EH (cell line): ENCODE results near the gene ENGASE.

Experiments used
- DNase-seq: peaks from one replicate; pipeline ENCODE4 v3.0.0-alpha.2; 2015; ENCODE audit warnings: low read depth

Gene ENGASE

DNA sequence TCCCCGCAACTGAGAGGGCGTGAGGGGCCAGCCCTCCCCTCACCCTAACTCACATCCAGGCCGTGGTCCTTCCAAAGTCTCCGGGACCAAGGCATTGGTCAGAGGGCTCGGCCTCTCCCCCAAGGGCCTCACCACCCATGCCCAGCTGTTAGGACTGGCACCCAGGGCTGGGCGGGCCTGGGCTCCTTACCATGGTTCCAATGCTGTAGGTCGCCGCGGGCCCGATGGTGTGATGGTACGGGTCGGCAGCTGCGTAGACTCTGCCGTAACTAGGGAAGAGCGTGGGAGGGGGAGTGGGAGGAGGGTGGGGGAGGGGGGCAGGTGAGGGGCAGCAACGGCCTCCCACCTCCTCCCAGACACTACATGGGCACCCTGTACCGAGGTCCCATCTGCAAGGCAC lies 19.6 kb downstream of the ENGASE start:
- DNase-seq = no peak

DNA sequence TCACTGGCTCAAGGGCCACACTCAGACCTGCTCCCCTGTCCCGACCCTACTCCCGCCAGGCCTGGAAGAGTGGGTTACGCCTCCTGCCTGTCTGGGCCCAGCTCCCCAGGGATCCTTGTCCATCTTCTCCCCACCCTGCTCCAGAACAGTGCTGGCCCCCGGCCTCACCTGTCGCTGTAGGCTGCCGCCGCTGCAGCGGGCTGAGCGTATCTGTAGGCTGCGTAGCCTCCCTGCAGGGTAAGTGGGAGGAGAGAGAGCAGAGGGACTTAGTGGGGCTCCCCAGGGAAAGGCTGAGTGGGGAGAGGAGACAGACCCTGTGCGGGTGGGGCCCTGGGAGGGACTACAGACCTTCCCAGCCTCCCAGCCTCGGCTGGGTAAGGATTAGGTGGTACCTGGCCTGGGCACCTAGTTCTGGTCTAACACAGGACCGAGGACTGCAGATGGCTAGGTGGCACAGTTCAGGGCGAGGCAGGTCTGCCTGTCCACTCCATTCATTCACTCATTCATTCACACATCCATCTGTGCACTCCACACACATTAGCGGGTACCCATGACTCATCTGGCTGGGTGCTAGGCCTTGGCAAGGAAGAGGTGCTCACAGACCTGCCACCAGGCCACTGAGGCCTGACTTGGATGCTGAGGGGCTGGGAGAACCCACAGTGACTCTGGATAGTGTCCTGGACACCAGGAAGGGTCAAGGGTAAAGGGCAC lies 20.9 kb downstream of the ENGASE start:
- no peak for DNase-seq

DNA sequence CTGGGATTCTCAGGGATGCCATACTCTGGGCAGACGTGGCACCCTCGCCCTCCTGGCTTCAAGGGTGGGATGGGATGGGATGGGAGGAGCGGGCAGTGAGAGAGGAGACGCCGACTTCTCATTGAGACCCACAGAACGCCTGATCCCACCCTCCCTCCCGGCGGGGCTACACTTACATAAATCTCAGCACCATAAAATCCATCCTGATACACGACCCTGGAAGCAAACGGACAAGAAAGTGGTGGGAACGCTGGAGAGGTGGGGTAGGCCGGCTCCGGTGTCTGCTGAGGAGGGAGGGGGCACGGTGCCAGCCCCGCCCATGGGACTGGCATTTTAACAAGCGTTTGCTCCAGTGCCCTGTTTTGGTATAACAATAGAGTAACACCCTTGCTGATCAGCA lies 21.9 kb downstream of the ENGASE start:
- DNase-seq = no peak

DNA sequence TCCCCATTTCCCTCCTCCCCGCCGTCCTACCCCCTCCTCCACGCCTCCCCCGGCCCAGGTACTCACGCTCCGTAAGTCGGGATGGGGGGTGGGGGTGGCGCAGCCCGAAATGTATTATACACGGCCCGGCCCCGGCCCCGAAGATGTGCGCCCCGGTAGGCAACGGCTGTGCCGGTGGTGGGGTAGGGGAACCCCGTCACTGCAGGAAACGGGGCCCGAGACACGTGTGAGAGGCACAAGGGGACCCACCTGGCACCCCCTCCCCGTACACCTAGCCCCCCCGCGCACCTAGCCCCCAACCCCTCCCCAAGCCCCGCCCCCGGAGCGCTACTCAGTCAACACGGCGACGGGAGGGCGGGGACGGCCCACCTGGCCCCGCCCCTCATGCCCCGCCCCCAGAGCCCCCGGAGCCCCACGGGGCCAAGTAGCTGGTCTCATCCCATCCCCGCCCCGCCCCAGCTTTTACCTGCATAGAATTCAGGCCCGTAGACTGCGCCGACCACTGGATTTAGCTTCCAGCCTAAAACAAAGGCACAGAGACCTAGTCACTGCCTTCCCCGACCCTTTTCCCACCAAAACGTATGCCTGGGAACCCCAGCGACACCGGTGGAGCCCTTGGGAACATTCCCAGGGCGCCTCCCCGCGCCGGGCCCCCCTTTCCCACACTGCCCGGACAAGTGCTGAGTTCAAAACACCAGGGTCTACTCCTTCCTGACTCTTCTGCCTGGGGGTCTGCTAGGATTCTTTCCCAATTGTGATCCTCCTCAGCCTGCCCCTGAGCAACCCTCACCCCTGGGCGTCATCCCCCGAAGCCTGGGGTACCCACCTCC lies 22.8 kb downstream of the ENGASE start:
- DNase-seq = no peak

DNA sequence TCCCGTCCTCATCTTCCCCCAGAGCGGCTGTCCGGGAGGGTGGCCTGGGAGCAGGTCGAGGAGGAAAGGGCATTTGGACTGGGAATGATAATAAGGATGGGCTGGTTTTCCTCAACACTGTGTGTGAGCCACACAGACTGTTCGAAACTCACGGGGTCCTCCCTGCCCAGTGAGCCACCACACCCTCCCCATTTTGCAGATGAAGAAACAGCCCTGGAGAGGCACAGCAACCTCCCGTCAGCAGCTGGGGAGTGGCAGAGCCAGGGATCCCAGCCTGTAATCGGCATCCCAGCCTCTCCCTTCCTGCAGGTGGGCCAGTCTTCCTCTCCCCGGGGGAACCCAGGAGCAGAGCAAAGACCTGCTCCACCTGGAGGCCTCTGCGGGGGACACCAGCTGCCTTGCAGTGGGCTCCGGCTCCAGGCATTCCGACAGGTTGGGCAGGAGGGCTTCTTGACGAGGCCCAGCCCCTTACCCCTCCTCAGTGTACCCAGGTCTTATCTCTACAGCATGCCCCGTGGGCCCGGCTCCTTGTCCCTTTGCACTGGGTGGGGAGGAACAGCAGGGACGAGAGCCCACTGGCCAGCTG lies 23.8 kb downstream of the ENGASE start:
- DNase-seq = no peak

DNA sequence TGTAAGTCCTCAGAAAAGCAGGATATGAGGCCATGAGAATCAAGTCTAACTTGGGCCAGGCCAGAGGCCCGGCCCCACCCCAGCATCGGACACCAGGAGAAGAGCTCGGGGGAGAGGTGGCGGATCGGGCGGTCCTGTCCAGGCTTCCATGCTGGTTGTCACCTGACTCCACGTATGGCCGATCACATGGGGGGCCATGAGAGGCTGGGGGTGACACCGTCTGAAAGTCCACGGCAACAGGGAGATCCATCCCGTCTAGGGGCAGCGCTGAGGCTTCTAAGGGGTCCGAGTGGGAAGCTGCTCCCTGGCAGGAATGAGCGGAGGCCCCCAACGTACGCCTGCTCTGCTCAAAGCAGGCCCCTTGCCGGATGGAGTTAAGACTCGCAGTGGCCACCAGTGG lies 25.8 kb downstream of the ENGASE start:
- no peak for DNase-seq

DNA sequence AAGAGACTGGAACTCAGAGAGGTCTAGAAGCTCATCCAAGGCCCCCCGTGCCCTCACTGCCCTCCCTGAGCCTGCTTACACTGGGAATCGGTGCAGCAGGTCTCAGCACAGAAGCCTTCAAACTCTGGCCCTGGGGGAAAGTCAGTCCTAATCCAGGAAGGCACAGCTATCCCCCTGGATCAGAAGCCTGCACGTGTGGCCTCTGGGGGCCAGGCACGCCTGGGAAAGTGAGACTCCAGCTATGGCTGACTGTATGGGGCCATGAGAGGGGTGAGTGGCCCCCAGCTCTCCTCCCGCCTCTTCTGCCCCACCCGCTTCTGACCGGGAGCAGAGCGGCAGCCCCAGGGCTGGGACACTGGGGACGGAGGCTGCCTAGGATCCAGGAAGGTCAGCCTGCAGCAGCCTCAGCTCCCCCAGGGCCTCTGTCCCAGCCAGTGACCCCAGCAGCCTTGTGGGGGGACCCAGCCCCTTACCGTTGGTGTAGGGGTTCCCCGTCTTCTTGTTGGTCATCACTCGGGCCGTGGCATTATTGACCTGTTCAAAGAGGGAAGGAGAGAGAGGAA lies 26.6 kb downstream of the ENGASE start:
- no peak for DNase-seq

DNA sequence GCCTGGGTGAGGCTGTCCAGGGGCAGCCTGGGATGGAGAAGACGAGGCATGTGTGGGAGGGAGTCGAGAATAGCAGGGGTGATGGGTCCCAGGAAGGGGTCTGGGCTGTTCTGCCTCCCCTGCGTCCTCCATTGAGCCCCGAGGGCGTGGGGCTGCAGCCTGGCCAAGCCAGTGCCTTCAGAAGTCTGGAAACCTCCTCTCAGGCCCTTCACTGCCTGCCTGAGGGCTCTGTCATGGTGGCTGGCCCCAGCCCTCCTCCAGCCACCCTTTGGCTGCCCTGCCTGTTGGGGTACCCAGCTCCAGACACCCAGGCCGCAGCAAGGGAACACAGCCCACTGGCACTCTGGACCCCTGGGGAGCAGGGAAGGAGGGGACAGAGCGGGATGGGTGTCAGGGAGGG lies 27.6 kb downstream of the ENGASE start:
- DNase-seq = no peak

DNA sequence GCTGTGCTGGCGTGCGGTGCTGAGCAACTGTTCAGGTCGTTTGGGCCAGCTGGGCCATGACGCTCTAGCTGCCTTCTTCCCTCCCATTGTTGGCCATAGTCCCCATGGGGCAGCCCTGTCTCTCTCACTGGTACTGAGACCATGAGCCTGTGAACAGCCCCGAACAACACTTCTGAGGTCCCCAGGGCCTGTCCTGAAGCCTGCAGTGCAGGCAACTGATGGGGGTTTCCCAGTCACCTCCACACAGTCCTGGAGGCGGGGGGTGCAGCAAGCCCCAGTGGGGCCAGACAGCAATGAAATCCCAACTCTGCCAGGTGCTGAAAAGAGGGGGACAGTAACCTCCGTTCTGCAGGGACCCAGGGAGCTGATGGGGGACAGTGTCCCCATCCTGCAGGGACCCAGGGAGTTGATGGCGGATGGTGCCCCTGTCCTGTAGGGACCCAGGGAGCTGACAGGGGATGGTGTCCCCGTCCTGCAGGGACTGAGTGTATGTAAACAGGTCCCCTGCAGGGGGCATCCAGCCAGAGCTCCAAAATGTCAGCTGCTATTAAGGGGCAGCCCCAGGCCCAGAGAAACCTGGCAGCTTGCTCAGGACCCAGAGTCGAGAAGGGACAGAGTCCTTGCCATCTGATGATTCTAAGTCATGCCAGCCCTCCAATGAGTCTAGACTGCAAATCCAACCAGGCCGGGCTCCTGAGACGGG lies 30.4 kb downstream of the ENGASE start:
- DNase-seq = no peak

DNA sequence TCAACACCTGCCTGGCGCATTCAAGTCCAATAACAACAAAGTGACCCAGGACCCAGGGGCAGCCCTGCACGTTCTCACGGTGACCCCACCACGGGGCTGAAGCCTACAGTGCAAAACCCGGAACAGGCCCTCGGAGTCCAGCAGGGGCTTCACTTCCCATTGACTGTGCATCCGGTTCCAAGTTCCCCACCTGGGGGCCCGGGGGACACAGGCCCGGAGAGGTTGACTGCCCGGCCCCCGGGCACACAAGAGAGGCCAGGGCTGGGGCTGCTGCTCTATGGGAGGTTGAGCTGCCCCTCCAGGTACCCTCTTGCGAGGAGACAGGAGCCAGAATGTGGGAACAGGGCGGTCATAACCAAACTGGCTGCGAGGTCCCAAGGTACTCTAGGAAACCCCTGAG lies 31.3 kb downstream of the ENGASE start:
- DNase-seq = no peak

DNA sequence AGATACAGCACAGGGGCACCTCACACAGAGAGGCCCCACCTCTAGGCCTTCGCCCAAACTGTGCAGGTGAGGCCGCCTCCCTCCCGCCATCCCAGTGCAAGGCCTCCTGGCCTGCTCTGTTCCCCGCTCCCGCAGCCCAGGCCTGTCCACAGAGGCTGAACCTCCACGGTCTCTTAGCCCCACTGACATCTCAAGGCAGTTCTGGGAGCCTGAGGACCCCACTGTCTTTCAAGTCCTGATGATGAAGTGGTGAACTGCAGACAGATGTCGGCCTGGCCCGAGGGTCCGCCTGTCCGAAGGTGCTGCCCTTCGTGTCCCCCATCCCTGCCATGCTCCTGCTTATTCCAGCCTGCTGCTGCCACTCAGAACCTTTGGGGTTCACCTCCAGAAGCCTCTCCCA lies 32.3 kb downstream of the ENGASE start:
- no peak for DNase-seq

DNA sequence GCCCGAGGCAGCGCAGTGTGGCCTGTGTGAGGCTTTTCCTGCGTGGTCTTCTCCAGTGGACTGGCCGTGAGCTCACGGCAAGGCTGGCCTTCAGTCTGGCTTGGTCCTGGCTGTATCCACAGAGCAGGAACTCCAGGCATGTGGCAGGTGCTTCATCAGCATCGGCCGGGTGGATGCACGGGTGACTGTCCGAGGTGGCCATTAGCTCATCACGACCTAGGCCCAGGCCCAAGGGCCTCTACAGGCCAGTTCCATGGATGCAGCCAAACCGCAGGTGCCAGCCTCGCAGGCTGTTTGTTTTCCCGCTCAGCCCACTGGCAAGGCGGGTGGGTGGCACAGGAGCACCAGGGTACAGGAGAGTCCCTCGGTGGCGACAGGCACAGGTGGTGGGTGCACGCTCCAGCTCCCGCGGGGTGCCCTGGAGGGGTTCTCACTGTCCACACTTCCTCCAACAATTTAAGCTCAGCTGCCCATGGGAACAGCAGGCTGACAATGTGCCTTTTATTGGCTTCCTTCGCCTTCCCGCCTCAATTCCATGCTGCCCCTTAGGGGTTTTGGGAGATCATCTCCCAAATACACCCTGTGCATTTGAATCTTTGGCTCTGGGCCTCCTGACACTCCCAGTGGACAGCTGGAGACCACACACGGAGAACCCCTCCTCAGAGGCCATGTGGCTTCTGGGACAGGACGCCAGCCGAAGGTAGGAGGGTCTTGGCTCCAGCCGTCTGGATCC lies 33.0 kb downstream of the ENGASE start:
- DNase-seq = no peak

DNA sequence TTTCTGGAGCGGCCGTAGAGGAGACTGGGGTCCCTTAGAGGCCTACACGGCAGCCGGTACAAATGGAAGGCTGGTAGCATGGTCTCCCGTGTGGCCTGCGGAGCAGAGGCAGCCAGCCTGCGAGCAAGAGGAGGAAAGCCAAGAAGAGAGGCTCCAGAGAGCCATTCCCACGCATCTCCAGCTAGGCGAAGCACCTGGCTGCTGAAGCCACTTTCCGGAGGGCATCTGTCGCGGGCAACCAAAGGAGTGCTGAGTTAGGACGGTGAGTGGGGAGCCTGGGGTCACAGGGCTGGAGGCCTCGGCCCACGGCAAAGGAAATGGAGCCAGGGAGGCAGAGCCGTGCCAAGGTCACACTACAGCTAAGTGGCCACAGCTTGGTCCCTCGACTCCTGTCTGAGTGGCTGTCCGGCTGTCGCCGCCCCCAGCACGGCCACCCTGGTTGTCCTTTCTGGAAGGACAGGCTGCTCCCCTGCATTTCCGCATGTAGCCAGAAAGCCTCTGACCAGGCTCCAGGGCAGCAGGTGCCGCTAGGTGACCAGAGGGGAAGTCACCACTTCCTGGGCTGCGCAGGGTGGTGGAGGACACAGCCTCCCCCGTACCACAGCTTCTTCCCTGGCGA lies 33.7 kb downstream of the ENGASE start:
- DNase-seq = no peak

DNA sequence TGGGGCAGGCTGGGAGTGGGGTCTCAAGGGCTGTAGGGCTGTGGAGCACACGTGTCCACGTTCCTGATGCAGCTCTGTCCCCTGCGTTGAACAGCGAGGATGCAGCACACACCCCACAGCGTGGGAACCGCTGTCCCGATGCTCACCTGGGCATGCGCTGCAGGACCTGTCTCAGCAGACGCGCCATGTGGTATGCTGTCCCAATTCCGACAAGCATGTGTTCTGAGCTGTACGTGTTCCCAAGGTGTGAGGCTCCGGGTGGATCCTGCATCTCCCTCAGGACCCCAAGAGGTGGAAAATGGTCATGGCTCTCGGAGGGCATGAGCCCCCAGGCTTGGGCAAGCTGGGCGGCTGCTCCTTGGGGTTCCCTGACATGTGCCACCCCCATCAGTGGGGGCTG lies 34.2 kb downstream of the ENGASE start:
- no peak for DNase-seq

DNA sequence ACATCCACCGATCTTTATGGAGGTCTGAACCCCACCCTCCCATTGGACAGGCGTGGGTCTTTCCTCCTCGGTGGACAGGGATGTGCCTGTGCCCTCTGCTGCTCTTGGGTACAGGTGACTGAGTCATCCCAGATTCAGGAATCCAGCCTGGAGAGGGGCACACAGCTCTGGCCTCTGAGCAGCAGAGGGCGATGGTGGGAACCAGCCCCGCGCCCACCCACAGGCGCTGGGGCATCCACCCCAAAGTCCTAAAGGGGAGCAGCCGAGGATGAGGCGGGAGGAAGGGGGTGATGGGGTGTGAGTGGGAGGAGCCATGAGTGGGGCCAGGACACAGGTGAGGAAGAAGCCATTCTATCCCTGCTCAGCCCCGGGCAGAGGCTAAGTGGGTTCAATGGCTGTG lies 35.0 kb downstream of the ENGASE start:
- no peak for DNase-seq

DNA sequence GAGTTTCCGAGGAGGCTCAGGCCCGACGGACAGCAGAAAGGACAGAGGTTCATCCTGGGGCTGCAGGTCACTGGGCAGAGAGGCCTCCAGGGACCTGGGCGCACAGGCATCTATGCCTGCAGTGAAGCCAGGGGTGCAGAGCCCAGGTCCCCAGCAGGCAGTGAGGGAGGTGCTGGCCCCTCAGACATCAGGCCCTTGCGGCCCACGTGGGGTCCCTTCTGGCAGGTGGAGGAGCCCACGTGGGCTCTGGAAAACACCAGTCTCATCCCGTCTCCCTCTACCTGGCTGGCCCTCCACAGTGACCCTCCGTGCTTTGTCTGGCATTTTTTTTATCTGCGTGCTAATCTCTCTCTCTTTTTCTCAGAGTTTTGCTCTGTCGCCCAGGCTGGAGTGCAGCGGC lies 36.5 kb downstream of the ENGASE start:
- no peak for DNase-seq

DNA sequence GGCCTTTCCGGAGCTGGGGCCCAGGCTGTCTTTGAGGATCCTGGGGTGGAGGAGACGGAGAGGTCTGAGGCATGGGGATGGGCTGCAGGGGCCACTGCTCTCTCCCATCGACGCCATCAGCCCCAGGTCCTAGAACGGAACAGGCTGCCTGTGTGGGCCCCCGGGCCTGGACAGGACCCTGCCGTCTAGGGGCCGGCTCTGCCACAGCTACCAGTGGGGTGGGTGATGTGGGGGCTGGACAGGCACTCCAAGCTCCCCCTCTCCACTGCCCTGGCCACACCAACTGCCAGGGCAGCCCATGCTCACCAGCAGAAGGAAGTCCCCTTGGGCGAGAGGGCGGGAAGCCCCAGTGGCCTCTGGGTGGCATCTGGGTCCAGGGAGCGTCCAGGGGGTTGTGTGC lies 37.8 kb downstream of the ENGASE start:
- no peak for DNase-seq

DNA sequence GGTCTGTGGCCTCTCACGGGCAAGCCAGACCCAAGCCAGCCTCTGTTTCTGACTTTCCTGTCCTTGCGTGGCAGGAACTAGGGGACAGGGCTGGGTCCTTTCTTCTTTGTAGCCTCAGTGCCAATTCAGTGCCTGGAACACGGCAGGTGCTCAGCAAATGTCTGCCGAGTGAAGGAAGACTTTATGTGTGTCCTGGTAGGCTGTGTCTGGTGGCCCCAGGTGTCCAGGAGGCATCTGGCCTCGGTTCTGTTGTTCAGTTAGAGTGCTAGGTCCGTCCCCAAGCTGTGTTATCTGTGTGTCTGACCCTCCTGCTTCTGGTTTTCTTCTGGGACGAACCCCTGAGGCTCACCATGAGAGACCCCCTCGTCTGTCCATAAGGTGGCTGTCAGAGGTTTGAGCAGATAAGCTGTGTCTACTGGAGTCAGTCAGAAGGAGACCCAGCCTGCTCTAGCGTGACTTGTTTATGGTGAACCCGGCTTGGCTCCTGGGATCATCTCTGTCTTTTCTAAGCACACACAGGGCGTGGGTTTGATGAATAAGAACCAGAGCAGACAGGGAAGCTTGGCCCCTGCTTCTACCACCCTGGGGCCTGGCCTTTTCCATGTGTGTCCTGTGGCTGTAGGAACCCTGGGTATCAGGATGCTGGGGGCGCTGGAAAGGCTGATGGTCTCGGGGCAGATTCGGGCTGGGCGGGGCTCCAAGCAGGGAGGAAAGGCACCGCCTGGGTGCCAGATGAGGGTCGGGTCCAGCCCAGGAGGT lies 39.3 kb downstream of the ENGASE start:
- no peak for DNase-seq

DNA sequence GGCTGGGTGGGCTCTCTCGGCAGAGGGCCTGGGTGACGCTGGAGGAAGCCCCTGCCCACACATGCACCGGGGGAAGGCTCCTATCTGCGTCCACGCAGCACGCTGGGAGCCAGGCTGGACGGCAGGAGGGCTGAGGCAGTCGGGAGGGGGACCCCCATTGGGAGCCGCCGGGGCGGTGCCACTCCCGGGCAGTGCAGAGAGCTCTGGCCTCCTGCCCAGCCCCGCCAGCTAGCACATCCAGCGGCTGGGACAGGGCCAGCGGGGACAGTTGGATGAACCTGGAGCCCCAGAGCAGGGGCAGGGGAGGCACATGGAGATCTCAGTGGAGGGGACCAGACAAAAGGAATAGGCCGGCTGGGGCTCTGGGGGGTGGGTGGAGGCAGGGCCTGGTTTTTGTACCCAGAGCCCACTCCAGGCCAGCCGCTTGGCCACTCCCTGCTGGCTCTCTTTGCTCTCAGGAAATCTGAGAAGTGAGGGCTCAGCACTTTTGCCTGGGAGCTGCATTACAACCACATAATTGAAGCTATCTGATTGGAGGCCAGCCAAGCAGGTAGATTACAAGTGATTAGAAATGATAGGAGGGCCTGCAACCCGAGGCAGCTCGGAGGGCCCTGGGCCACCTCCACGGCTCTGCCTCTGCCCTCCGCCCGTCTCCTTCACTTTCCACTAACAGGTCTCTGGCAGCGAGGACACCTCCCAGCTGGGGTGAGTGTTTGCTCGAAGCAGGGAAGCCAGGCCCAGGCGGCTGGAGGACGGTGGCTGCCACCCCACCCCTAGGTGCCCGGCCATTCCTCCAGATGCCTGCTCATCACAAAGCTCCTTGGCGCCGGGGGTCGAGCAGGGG lies 40.1 kb downstream of the ENGASE start:
- peak; percentile 4 for DNase-seq

DNA sequence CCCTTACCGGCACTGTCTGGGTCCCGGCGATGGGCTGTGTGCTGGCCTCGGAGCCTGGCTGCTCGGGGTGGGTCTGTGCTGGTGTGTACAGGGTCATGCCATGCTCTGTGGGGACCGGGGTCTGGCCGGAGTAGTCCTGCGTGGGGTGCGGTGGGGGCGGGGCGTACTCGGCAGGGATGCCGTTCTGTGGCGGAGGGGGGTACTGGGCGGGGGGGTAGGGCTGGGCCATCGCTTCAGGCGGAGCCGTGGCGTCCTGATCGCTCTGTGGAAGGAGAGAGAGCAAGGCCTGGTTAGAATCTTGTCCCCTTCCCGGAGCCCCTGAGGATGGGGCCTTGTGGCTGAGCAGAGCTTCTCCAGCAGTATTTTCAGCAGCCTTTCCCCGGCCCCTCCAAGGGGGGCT lies 40.9 kb downstream of the ENGASE start:
- DNase-seq = no peak
